ENCODE measurements around the gene CFAP157. TPM values are rescaled to one million over a fixed set of nuclear protein-coding genes. Genes with fewer than 3 reads are reported as not detected.

The CFAP157 gene
- total RNA-seq, 4 donors from 2014 or later: 0.90 to 1.2 TPM; not detected in 2

- 80 to 84% methylated on average over 5 of the region's 5 CpGs for WGBS, 2 donors
- H3K4me3 ChIP-seq: no peak overlapping the region
- TF ChIP-seq POLR2A (IDR thresholded peaks at IDR 0.05): no peak
- no peak for TF ChIP-seq EP300 (IDR thresholded peaks at IDR 0.05)
- TF ChIP-seq CTCF (IDR thresholded peaks at IDR 0.05): no peak
Observed at GRCh38 chr9:127723444-127723843, 16.7 kb downstream of the CFAP157 start.

GRCh38 chr9:127724012-127724411 lies 17.2 kb downstream of the CFAP157 start:
- H3K9me3 ChIP-seq: no peaks in the 10 kb centered on the region
- H3K4me3 ChIP-seq: no peak overlapping the region
- TF ChIP-seq CTCF (IDR thresholded peaks at IDR 0.05) (no peak), EP300 (IDR thresholded peaks at IDR 0.05) (no peak), POLR2A (IDR thresholded peaks at IDR 0.05) (no peak)
- no peaks in the 10 kb centered on the region for H3K36me3 ChIP-seq
- 46 to 53% methylated on average over 19 of the region's 23 CpGs for WGBS, 2 donors
- DNase-seq (ENCODE audit: low spot score in 2 of 2): no peak
- H3K4me1 ChIP-seq: peaks cover 0 to 11% (median 0%) of the 10 kb centered on the region in 4 donors
- no peak overlapping the region for H3K27ac ChIP-seq
- H3K27me3 ChIP-seq: peaks cover 0 to 9% of the 10 kb centered on the region in 2 donors

More at GRCh38 chr9:127723444-127723843, 16.7 kb downstream of the CFAP157 start:
- H3K9me3 ChIP-seq: no peaks in the 10 kb centered on the region
- peaks cover 0 to 11% (median 0%) of the 10 kb centered on the region in 4 donors for H3K4me1 ChIP-seq
- no peak for DNase-seq (ENCODE audit: low spot score in 2 of 2)
- H3K27me3 ChIP-seq: peaks cover 0 to 9% of the 10 kb centered on the region in 2 donors
- no peaks in the 10 kb centered on the region for H3K36me3 ChIP-seq
- no peak overlapping the region for H3K27ac ChIP-seq

DNA sequence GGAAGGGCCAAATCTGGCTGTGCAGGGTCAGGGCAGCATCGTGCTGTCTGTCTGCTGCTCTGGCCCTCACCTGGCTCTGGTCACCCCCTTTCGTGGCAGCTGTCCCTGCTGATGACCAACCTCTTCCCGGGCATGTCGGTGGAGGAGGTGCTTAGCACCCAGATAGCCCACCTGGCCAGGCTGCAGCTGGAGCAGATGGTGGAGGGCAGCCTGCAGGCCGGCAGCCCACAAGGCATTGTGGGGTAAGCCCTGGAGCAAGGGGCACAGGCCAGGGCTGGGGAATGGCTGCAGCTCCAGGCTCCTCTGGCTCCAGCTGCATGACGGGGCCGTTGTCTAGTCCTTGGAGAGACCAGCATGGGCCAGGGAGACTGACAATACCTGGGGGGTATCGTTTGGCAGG lies 20.1 kb downstream of the CFAP157 start:
- no peak overlapping the region for H3K27ac ChIP-seq
- H3K36me3 ChIP-seq: peaks cover 0 to 22% (median 0%) of the 10 kb centered on the region in 3 donors
- DNase-seq (ENCODE audit: low spot score in 2 of 2): no peak
- no peaks in the 10 kb centered on the region for H3K9me3 ChIP-seq
- no peak overlapping the region for H3K4me3 ChIP-seq
- H3K27me3 ChIP-seq: peaks cover 0 to 9% of the 10 kb centered on the region in 2 donors
- TF ChIP-seq CTCF (IDR thresholded peaks at IDR 0.05) (no peak), EP300 (IDR thresholded peaks at IDR 0.05) (no peak), POLR2A (IDR thresholded peaks at IDR 0.05) (no peak)
- 71 to 74% methylated on average over 8 of the region's 8 CpGs for WGBS, 2 donors
- peaks cover 0 to 12% (median 0%) of the 10 kb centered on the region in 4 donors for H3K4me1 ChIP-seq

DNA sequence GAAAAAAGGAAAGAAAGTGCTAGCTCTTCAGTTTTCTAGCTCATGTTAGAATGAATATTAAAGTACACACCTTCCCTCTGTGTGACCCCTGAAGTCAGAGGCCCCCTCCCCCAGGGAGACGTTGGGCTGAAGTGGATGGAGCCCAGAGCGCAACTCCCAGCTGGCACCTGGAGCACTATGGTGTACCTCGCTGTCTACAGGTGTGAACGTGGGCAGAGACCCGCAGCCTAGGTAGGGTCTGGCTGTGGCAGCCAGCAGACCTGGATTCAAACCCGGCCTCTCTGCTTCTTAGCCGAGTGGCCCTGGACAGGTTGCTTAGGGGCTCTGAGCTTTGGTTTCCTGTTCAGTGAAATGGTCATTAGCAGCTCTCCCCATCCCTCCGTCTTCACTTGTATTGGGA lies 22.0 kb downstream of the CFAP157 start:
- no peak for DNase-seq (ENCODE audit: low spot score in 2 of 2)
- peaks cover 0 to 9% of the 10 kb centered on the region in 2 donors for H3K27me3 ChIP-seq
- peaks cover 0 to 38% (median 0%) of the 10 kb centered on the region in 3 donors for H3K36me3 ChIP-seq
- no peak overlapping the region for H3K4me3 ChIP-seq
- H3K27ac ChIP-seq: no peak overlapping the region
- TF ChIP-seq CTCF (IDR thresholded peaks at IDR 0.05) (no peak), EP300 (IDR thresholded peaks at IDR 0.05) (no peak)
- H3K4me1 ChIP-seq: peaks cover 0 to 21% (median 1%) of the 10 kb centered on the region in 4 donors
- no peaks in the 10 kb centered on the region for H3K9me3 ChIP-seq
- 83 to 85% methylated on average over 8 of the region's 8 CpGs for WGBS, 2 donors

DNA sequence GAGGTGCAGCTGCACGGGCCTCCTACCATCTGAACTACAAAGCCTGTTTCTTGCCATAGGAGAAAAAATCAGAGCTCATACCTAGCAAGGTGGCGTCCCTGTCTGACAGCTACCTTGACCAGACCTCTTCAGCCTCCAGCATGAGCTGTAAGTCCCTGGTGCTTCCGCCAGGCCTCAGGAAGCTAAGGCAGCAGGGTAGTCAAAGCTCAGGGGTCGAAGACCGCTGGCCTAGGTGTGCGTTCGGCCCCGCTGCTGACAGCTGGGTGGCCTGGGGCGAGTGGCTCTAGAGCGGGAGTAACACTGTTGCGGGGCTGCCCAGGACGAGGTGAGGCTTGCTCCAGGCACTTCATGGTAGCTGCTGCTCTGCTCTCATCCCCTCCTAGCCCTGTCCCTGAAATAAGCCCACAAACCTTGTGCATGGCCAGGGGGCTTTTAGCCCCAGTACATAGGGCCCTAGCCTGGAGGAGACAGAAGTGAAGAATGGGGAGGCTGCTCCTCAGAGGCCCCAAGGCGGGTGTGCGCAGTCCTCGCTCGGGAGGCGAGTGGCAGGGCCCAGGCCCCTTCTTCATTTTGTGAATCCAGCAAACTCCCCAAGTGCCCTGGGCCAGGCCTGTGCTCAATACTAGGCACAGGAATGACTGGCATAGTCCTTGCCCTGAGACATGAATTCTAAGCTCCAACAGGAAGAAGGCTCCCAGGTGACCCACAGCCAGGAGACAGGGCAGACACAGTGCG lies 22.9 kb downstream of the CFAP157 start:
- H3K9me3 ChIP-seq: no peaks in the 10 kb centered on the region
- peaks cover 0 to 38% (median 0%) of the 10 kb centered on the region in 3 donors for H3K36me3 ChIP-seq
- TF ChIP-seq POLR2A (IDR thresholded peaks at IDR 0.05) (no peak), CTCF (IDR thresholded peaks at IDR 0.05) (no peak), EP300 (IDR thresholded peaks at IDR 0.05) (no peak)
- H3K27ac ChIP-seq: no peak overlapping the region
- no peak overlapping the region for H3K4me3 ChIP-seq
- H3K4me1 ChIP-seq: peaks cover 0 to 22% (median 10%) of the 10 kb centered on the region in 4 donors
- 80 to 88% methylated on average over 16 to 17 of the region's 18 CpGs for WGBS, 2 donors
- peaks cover 0 to 2% of the 10 kb centered on the region in 2 donors for H3K27me3 ChIP-seq
- DNase-seq (ENCODE audit: low spot score in 2 of 2): no peak
